Stimulated activated CD8-positive, alpha-beta memory T cell treated with anti-CD3 and anti-CD28 coated beads, Interleukin-15, amount 100 ng/mL, for 1 hour (primary cell): ENCODE results near the gene UQCR10.

ENCODE experiments used
- DNase-seq: peaks from one replicate; pipeline ENCODE4 v3.0.0-alpha.2; 2020; ENCODE audit warnings: low read depth

The UQCR10 gene

DNA sequence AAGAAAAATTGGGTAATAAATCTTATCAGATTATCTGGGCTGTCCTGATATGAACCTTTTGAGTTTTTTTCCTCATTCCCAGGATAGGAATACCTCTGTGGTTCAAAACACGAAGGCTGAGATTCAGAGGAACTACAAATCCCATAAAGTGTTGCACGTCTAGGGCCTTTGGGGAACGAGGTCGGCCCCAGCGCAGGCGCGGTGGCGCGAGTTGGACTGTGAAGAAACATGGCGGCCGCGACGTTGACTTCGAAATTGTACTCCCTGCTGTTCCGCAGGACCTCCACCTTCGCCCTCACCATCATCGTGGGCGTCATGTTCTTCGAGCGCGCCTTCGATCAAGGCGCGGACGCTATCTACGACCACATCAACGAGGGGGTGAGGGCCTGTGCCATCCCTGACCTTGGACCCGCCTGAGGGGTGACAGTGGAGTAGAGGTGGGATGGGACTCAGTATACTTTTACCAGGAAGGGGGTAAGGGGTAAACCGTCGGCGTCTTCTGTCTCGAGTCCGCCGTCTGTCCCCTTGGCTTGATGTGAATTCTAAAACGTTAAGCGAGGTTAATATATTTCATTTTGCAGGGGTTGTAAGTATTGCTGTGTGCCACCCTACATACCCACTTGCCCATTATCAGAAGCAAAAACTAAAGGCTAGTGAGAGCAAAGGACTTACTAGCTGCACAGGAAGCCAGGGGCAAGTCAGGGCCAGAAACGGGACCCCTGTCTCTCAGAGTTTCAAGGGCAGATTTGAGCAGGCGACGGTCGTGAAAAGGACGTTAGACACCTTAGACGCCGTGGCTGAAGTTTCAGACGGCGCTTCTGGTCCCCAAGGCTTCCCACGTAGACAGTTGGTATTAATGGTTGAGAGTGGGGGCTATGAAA, at the start of gene UQCR10:
Gene UQCR10, plus strand, starts transcription at position 199 of the 881 bp plus-strand sequence. Its CDS starts 30 bp downstream, at position 229.
- DNase-seq = peak; percentile 85

GRCh38 chr22:29717789-29718188, 49.4 kb upstream of the UQCR10 start:
- no peak for DNase-seq

DNA sequence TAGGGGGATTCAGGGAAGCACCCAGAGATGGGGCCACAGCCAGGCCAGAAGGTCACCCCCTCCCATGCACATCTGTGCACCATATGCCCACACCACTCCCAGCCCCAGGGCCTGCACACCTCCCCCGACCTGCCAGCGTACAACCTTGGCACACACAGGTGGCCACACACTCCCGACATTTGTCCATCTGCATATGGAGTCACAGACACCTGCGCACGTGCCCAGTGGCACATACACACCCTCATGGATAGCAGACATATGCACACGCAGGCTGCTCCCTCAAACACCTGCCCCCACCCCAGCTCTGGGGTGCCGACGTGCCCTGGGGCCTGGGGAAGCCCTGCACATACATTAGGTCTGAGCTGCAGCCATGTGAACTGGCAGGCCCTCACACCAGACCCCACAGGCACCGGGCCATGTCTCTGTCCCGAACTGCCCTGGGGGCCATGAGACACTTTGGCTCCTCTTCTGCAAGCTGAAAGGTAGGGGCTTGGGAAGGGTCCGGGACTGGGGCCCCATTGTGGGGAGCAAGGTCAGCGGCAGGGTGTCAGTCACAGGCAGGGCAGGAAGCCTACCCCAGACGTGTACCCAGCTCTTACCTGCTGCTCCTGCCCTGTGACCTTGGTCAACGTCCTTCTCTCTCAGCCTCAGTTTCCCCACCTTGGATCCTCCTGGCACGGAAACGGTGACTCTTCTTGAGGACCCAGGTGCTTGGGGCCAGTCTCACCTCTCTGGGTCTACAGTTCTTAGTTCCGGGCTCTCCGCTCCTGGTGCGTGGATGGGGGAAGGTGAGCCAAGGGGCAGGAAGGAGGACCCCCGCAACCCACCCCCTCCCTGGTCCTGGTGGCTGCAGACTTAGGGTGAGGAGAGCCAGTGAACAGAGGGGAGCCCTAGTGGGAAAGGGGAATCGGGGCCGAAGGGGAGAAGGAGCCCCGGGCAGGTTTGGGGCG, 47.9 kb upstream of the UQCR10 start:
- no peak for DNase-seq

- DNase-seq = no peak
Measured at GRCh38 chr22:29719899-29720645, 47.1 kb upstream of the UQCR10 start, which contains the start of gene CABP7. Gene CABP7, plus strand, starts transcription at chr22:29720003. Its CDS starts 422 bp downstream, at chr22:29720425.

DNA sequence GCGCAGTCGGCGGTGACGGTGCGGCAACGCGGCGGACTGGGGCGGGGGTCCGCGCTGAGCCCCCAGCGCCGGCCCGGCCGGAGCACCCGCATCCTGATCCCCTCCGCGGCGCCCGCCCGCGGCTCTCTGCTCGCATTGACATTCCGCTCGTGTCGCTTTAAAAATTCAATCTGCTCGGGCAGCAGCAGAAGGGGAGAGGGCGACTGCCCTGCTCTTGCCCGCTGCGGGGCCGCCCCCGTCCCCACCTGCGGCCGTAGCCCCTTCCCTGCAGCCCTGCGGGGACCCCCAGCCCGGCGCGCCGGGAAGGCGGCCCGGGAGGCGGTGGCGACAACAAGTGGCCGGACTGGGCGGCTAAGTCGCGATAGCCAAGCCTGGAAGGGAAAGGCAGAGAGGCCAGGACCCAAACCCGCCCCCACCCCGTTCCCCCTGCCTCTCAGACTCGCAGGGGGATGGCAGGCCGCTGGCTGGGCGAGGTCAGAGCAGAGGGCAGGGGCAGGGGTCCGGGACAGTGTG, 46.3 kb upstream of the UQCR10 start:
- DNase-seq = no peak

GRCh38 chr22:29722151-29722550, 45.0 kb upstream of the UQCR10 start:
- DNase-seq = no peak

- DNase-seq = no peak
Measured at GRCh38 chr22:29722587-29722986, 44.6 kb upstream of the UQCR10 start.

DNA sequence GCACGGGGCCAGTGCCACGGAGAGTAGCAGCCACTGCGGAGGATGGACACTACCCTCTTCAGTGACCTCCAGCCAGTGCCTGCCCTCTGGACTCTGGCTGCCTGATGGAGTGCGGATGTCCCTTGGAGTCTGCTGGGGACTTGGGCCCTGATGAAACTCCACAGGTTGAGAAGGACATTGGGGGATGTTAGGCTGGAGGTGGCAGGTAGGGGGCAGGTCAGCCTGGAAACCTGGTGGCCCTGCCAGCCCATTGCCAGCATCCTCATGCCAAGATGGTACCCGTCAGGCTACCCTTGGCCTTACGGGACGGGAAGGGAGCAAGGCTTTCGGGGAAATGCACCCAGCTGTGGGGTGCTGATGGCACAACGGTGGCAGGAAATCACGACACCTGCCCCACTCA, 43.4 kb upstream of the UQCR10 start:
- no peak for DNase-seq

DNA sequence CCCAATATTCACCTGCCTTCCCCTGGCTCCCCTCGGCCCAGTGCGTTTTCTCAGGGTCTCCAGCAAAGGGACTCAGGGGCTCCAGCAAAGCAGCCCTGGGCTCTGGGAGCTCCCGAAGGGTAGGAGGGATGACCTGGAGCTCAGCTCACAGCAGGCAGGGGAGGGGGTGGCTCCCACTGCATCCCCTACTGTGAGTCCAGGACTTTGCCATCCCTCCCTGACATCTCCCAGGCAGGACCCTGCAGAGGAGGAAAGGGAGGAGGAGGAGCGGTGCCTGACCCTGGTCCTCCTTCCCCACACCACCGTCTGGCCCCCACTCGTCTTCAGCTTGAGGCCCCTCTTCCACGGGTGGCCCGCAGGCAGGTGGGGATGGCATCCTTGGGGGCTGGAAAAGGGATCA, 42.3 kb upstream of the UQCR10 start:
- no peak for DNase-seq

- no peak for DNase-seq
Measured at GRCh38 chr22:29726106-29726505, 41.1 kb upstream of the UQCR10 start.

DNA sequence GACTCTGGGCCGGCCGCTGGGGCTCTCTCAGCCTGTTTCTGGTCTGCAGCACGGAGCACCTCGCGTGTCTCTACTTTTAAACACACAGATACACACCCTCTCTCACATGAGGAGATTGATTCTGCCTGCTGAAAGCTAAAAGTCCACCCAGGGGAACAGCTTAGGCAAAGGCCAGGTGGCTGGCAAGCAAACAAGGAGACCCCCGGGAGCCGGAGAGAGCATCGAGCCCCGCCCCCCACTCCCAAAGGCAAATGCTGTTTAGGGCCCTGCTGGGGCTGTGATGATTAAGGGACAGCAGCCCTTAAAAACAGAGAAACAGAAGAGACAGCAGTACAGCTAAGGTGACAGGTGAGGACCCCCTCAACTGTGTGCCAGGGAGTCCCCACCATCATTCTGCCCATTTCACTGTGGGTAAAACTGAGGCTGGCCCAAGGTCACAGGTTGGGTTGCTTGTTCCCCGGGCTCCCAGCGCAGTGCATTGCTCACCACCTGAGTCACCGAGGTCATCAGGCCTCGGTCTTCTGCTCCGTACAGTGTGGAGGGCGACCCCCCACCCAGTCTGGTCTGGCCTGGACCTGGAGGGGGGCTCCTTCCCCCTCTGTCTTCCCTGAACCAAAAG, 40.5 kb upstream of the UQCR10 start:
- no peak for DNase-seq

- no peak for DNase-seq
Measured at GRCh38 chr22:29727131-29727523, 40.0 kb upstream of the UQCR10 start.

GRCh38 chr22:29729161-29729560, 38.0 kb upstream of the UQCR10 start:
- DNase-seq = no peak

- no peak for DNase-seq
Measured at GRCh38 chr22:29731058-29731850, 35.9 kb upstream of the UQCR10 start.

- no peak for DNase-seq
Measured at GRCh38 chr22:29732883-29733282, 34.3 kb upstream of the UQCR10 start.

DNA sequence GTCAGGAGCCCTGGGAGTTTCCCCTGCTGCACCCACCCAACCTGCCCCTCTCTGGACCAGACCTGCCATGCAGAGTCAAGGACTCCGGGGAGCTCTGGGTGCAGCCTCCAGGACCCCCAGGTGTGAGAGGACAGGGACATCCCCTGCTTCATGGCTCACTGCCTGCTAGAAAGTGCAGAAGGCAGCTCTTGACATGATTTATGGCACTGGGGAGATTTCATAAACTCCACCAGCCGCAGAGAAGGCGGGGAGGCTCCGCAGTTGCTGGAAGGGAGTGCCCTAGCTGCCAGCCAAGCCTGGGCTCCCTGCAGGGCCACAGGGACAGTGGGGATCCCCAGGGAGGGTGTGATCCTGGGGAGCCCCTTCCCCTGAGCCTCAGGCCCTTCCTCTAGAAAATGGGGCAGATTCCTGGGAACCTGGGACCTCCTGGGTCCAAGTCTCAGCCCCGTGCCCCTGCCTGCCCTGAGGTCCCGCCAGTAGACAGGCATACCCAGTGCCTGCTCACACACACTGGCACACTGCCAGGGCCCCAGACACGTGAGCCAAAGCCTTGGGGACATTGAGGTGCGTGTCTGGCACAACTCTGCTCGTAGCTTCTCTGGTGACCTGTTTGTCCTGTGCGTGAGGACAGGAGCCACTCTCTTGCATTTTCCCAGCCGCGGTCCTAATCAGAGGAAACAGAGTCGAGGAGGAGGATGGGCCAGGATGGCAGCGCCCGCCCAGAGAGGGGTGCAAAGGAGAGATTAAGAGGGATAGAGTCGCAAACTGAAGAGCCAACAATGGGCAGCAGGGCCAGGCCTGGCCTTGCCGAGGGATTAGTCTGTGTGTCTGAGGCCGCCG, 33.6 kb upstream of the UQCR10 start:
- no peak for DNase-seq

- no peak for DNase-seq
Measured at GRCh38 chr22:29734406-29734805, 32.8 kb upstream of the UQCR10 start.

GRCh38 chr22:29734838-29735237, 32.3 kb upstream of the UQCR10 start:
- DNase-seq = no peak

DNA sequence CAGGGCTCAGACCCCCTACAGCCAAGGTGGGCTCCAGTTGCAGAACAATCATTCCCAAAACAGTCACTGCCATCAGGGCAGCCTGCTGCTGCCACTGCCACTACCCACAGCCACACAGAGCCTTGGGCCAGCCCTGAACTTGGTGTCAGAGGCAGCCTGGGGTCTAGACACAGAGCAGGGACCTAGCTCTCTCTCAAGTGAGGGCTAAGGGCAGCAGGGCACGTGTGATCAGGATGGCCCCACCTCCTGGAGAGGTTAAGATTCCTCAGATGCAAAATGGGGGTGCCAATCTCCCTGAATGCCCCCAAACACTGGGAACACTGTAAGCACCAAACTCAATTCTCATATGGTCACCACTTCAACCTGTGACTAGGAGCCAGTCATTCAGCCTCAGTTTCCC, 31.8 kb upstream of the UQCR10 start:
- DNase-seq = no peak
